Measurements from ENCODE around the gene JMY. TPM values are rescaled to one million over a fixed set of nuclear protein-coding genes. Genes with fewer than 3 reads are reported as not detected.

JMY gene
- total RNA-seq, 1 donor from 2014 or later: 12.0 TPM

- no peak for DNase-seq (ENCODE audit: extremely low spot score in 2 of 2)
- H3K27ac ChIP-seq: no peak overlapping the region
- intact Hi-C loops (cut with DNase I): no loop called here
- no peak overlapping the region for H3K4me3 ChIP-seq
- TF ChIP-seq CTCF (IDR thresholded peaks at IDR 0.05): no peak
- TF ChIP-seq POLR2A (IDR thresholded peaks at IDR 0.05): no peak
- no peak for TF ChIP-seq POLR2AphosphoS5 (IDR thresholded peaks at IDR 0.05; ENCODE audit: insufficient read depth in 1 of 2, low read depth in 1 of 2)
- H3K9me3 ChIP-seq: no peaks in the 10 kb centered on the region
- H3K36me3 ChIP-seq: peaks cover 0 to 29% of the 10 kb centered on the region in 2 donors
- no peaks in the 10 kb centered on the region for H3K27me3 ChIP-seq
- peaks cover 5% of the 10 kb centered on the region for H3K4me1 ChIP-seq
Observed at GRCh38 chr5:79302454-79302853, 66.5 kb downstream of the JMY start.

- intact Hi-C loops (cut with DNase I): no loop called here
- H3K27ac ChIP-seq: no peak overlapping the region
- H3K9me3 ChIP-seq: no peaks in the 10 kb centered on the region
- no peaks in the 10 kb centered on the region for H3K27me3 ChIP-seq
- TF ChIP-seq CTCF (IDR thresholded peaks at IDR 0.05): no peak
- TF ChIP-seq POLR2AphosphoS5 (IDR thresholded peaks at IDR 0.05; ENCODE audit: insufficient read depth in 1 of 2, low read depth in 1 of 2): no peak
- TF ChIP-seq POLR2A (IDR thresholded peaks at IDR 0.05): no peak
- no peak for DNase-seq (ENCODE audit: extremely low spot score in 2 of 2)
- H3K36me3 ChIP-seq: peaks cover 0 to 33% of the 10 kb centered on the region in 2 donors
- H3K4me3 ChIP-seq: no peak overlapping the region
- peaks cover 5% of the 10 kb centered on the region for H3K4me1 ChIP-seq
Observed at GRCh38 chr5:79305706-79306105, 69.8 kb downstream of the JMY start.

GRCh38 chr5:79318935-79319614 lies 83.1 kb downstream of the JMY start:
- no peak overlapping the region for H3K27ac ChIP-seq
- no peak for TF ChIP-seq CTCF (IDR thresholded peaks at IDR 0.05)
- TF ChIP-seq POLR2AphosphoS5 (IDR thresholded peaks at IDR 0.05; ENCODE audit: insufficient read depth in 1 of 2, low read depth in 1 of 2): no peak
- no peak for TF ChIP-seq POLR2A (IDR thresholded peaks at IDR 0.05)
- no peaks in the 10 kb centered on the region for H3K4me1 ChIP-seq
- intact Hi-C loops (cut with DNase I): no loop called here
- H3K36me3 ChIP-seq: peaks cover 0 to 50% of the 10 kb centered on the region in 2 donors
- no peak overlapping the region for H3K4me3 ChIP-seq
- H3K27me3 ChIP-seq: no peaks in the 10 kb centered on the region
- no peaks in the 10 kb centered on the region for H3K9me3 ChIP-seq
- no peak for DNase-seq (ENCODE audit: extremely low spot score in 2 of 2)

- intact Hi-C loops (cut with DNase I): no loop called here
- TF ChIP-seq POLR2AphosphoS5 (IDR thresholded peaks at IDR 0.05; ENCODE audit: insufficient read depth in 1 of 2, low read depth in 1 of 2) (no peak), POLR2A (IDR thresholded peaks at IDR 0.05) (no peak), CTCF (IDR thresholded peaks at IDR 0.05) (no peak)
- no peaks in the 10 kb centered on the region for H3K27me3 ChIP-seq
- no peak overlapping the region for H3K27ac ChIP-seq
- no peak overlapping the region for H3K4me3 ChIP-seq
- no peaks in the 10 kb centered on the region for H3K9me3 ChIP-seq
- DNase-seq (ENCODE audit: extremely low spot score in 2 of 2): no peak
- H3K4me1 ChIP-seq: no peaks in the 10 kb centered on the region
- H3K36me3 ChIP-seq: no peaks in the 10 kb centered on the region
Observed at GRCh38 chr5:79329453-79329852, 93.5 kb downstream of the JMY start.

- intact Hi-C loops (cut with DNase I): no loop called here
- Histone ChIP-seq H3K9me3 (no peaks in the 10 kb centered on the region), H3K27ac (no peak overlapping the region), H3K27me3 (no peaks in the 10 kb centered on the region), H3K4me1 (no peaks in the 10 kb centered on the region), H3K36me3 (no peaks in the 10 kb centered on the region), H3K4me3 (no peak overlapping the region)
- no peak for DNase-seq (ENCODE audit: extremely low spot score in 2 of 2)
- TF ChIP-seq POLR2A (IDR thresholded peaks at IDR 0.05) (no peak), CTCF (IDR thresholded peaks at IDR 0.05) (no peak), POLR2AphosphoS5 (IDR thresholded peaks at IDR 0.05; ENCODE audit: insufficient read depth in 1 of 2, low read depth in 1 of 2) (no peak)
Observed at GRCh38 chr5:79330071-79330470, 94.1 kb downstream of the JMY start.
